H1 (cell line): Measurements from ENCODE around the gene PEX26. TPM values are rescaled to one million over a fixed set of nuclear protein-coding genes. Genes with fewer than 3 reads are reported as not detected.

Experiments
- ATF3 ChIP-seq: IDR thresholded peaks from 2 replicates; pipeline ENCODE4 v1.6.1; 2011; ENCODE audit warnings: low read depth, mild to moderate bottlenecking, low read length; ENCODE audit not compliant: insufficient read depth
- KDM4A ChIP-seq: IDR thresholded peaks from one replicate; pipeline ENCODE4 v1.7.1; 2012; ENCODE audit warnings: low read depth, mild to moderate bottlenecking, moderate library complexity, low read length, inconsistent platforms; ENCODE audit not compliant: severe bottlenecking
- polyA plus RNA-seq, 7 experiments: library from polyadenylated mRNA; depleted of rRNA in 3 of 7; stranded (reverse) in 5 of 7; unstranded in 2 of 7; fragments of >200 nt in 5 of 7; fragments of 200-250 nt in 2 of 7; gene quantifications; 1 replicate in 5 of 7; 2 replicates in 1 of 7; 4 replicates in 1 of 7; pipeline versions ENCODE4 v1.2.1 to v1.2.3, GENCODE V29; 2011 to 2013; ENCODE audit warnings: missing spikeins in 2 of 7, mixed read lengths in 2 of 7
- total RNA-seq: library from RNA; stranded (reverse); fragmentation: NEBNext Ultra II Directional; extraction: Animal tissue kit (Norgen Biotek cat#: 25700); gene quantifications from 2 replicates; pipeline ENCODE4 v1.2.1, GENCODE V29; 2021

The PEX26 gene
- total and polyA plus RNA-seq, 2 of the 8 experiments (the other 6 are each of a cell fraction or from before 2014, with no cell fraction given): 33.1 to 49.0 TPM

- no peak for TF ChIP-seq ATF3
- TF ChIP-seq KDM4A: no peak
Measured at GRCh38 chr22:18148293-18148965, 70.6 kb downstream of the PEX26 start (continued).
